Measurements from ENCODE around the gene ACTMAP. TPM values are rescaled to one million over a fixed set of nuclear protein-coding genes. Genes with fewer than 3 reads are reported as not detected.
A peak's percentile ranks its signal among the peaks of the same experiment; 100 is the strongest.

The ACTMAP gene
- total and polyA plus RNA-seq, 9 of the 15 experiments (the other 6 are each of a cell fraction or from before 2014, with no cell fraction given), result 1.7 to 16.6 (median 4.9) TPM

DNA sequence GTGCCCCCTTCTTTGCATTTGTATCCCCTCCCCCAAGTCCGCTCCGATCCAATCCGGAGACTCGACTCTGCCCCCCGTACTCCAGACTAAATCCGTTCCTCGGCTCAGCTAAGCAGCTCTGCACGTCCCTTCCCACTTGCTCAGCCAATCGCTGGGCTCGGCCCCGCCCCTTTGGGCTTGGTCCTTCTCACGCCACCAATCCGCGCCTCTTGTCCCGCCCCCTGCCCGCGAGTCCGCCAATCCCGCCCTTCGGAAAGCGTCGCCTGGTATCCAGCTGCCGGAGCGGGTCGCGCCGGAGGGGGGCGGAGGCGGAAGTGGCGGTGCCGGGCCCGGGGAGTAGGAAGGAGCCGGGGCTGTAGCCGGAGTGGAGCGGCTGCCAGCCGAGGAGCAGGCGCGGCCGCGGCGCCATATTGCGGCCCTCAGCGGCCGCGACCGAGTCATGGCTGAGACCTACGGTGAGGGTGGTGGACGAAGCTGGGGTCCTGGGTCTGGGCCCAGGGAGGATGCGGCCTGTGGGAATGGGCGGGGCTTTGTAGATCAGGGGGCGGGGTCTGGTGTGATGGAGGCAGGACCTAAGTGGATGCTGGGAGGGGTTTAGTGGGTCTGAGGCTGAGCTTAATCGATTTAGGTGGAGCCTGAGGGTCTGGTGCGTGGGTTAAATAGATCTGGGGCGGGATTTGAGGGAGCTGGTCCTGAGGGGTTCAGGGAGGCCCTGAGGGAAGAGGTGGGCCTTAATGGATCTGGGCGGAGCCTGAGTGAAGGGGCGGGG is 27.8 kb upstream of the ACTMAP start, which contains the start of gene RAB4B (continued):
- TF ChIP-seq ZNF639 (CRISPR knock-in tag; conservative IDR thresholded peaks at IDR 0.05 in 1 of 2, IDR thresholded peaks at IDR 0.05 in 1 of 2) (peak in 1 of 2 experiments; percentile 74; a peak in 2 of 4 replicates), ZEB2 (IDR thresholded peaks at IDR 0.05) (no peak), BRD4 (IDR thresholded peaks at IDR 0.05) (no peak), ZNF318 (IDR thresholded peaks at IDR 0.05; ENCODE audit: borderline replicate concordance in 1 of 2, low read depth in 1 of 2) (no peak), ARID3A (IDR thresholded peaks at IDR 0.05; ENCODE audit: borderline replicate concordance, low read depth, low read length) (no peak), ATF3 (IDR thresholded peaks at IDR 0.05) (no peak), ATF3 (CRISPR knock-in tag; conservative IDR thresholded peaks at IDR 0.05) (no peak), TAF15 (IDR thresholded peaks at IDR 0.05; ENCODE audit: low read depth, low read length) (no peak), ZNF507 (tag; conservative IDR thresholded peaks at IDR 0.05) (no peak), SP2 (IDR thresholded peaks at IDR 0.05; ENCODE audit: extremely low read depth, low read depth, low read length, poor library complexity, severe bottlenecking) (peak; percentile 89), ATF2 (CRISPR knock-in tag; IDR thresholded peaks at IDR 0.05) (no peak)

Measured in K562 (cell line).